Measurements from ENCODE around the gene SERP1.
"Not testable (repeated sequence)": the region's sequence is repeated elsewhere in the genome, so short reads cannot be mapped to it uniquely, and the experiment has no call there.

Gene SERP1

DNA sequence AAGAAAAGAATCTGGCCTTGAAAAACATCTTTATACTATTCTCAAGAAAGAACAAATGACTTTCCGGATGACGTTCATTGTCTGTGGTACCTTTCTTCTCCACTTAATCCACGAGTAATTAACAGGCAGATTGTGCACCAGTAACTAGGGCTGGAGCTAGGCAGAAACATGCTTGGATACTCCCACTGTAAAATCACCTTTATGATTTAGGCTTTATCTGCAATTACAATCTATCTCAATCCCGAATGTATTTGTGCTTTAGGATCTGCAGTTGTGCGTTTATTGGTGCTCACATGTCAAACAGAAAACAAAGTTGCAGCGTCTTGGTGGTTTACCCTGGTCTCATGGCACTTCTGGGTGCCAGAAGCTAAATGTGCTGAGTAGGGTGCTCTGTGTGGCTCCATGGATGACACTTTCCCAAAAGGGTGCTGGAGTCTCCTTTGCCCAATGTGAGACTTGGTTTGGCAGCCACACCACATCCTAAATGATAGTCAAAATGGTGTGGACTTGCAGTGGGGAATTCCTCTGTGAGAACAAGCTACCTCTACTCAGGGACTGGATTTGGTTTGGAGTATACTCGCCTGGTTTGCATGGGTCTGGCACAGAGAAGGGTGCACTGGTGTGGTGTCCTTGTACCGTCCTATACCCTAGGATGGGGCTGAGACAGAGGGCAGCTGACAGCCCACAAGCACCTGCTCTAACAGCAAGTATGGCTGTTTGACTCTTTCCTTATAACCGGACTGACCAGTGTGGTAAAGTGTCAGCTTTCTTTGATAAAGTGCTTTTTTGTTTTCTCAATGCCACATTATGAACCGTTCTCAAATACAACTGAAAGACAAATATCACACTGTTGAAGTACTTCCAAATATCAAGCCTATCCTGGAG is 7.7 kb downstream of the SERP1 start:
- no peak for DNase-seq (ENCODE audit: low spot score)

DNA sequence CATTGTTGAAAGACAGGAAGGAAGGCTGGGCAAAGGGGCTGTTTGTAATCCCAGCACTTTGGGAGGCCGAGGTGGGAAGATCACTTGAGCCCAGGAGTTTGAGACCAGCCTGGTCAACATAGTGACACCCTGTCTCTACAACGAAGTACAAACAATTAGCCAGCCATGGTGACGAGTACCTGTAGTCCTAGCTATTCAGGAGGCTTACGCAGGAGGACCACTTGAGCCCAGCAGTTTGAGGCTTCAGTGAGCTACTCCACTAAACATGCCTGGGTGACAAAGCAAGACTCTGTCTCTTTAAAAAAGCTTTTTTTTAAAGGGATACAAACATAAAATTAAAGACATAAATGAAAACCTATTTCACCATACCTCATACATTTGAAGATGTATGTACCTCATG is 11.1 kb downstream of the SERP1 start:
- no peak for DNase-seq (ENCODE audit: low spot score)

DNA sequence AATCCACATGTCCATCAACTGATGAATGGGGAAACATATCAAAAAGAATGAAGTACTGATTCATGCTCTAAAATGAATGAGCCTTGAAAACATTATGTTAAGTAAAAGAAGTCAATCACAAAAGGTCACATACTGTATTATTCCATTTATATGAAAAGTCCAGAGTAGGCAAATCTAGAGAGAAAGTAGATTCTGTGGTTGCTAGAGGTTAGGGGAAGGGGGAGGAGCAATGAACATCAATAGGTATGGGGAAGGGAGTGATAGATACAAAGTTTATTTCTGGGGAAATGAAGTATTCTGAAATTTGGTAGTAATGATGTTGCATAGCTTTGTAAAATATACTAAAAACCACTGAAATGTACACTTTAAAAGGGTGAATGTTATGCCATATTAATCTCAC is 14.5 kb downstream of the SERP1 start:
- no peak for DNase-seq (ENCODE audit: low spot score)

DNA sequence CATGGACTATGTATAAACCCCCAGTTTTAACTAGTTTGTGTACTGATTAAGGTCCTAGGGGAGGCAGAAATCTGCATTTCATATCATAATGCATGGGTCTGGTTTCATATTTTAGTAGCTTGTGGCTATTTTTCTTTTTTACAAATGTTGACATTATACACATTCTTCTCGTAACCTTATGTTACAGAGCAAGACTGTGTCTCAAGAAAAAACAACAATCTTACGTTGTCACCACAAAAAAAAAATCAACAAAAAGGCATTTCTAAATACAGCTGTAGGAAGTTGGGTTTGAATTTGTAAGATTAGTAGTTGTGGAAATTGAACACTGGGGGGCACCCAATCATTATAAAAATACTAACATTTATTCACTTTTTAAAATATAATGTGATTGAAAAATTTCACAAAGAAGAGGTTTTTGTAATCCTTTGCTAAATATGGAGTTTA is 17.9 kb downstream of the SERP1 start:
- no peak for DNase-seq (ENCODE audit: low spot score)

DNA sequence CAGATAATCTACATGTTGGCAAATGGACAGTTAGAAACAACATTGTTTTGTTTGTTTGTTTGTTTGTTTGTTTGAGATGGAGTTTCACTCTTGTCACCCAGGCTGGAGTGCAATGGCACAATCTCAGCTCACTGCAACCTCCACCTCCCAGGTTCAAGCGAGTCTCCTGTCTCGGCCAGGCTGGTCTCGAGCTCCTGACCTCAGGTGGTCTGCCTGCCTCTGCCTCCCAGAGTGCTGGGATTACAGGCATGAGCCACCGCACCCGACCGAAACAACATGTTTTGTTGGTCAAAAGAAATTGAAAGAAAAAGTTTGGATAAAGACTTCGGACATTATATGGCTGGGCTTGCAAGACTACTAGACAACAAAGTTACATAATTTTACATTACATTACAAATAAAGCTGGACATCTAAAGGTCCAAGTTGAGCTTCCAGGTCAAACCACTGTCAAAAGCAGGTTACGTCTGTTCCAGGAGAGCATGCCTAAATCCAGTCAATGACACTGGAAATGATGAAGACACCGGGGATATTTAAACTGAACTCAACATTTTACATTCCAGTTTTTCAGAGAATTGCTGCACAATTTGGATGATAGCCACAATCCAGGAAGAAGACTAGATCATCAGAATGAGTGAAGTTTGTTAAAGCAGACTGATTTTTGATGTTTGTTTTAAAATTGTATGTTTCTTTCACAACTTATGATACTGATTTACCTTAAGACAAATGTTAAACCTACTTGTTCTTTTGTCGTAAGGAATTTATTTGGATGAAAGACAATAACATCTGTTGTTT is 18.6 kb downstream of the SERP1 start:
- no peak for DNase-seq (ENCODE audit: low spot score)

DNA sequence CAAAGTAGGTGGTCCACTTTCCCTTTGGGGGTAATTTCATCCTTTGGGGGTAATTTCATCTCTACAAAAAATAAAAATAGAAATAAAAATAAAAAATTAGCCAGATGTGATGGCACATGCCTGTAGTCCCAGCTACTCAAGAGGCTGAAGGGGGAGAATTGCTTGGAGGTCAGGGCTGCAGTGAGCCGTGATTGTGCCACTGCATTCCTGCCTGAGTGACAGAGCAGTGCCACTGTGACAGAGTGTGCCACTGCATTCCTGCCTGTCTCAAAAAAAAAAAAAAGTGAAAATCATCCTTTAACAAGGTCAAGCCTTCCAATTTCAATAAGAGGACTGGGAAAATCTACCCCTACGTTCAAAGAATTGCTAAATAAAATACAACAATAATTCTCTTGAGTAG is 22.8 kb downstream of the SERP1 start:
- no peak for DNase-seq (ENCODE audit: low spot score)

DNA sequence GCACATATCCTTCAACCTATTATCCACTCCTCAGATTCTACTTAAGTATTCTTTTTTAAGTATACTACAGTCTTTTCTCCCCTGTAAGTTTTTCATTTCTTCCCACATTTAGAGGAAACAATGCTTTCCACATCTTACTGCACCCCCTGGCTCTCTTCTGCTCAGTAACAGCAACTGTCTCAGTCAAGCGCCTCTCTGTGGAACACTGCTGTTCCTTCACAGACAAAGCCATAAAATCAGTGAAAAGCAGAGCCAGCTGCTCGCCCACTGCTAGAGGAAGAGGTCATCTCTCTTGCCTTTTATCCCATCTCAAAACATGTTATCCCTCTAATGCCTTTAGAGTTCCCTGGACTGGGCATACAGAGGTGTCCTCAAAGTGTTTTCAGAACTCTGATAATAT is 24.8 kb downstream of the SERP1 start:
- DNase-seq (ENCODE audit: low spot score) = no peak

DNA sequence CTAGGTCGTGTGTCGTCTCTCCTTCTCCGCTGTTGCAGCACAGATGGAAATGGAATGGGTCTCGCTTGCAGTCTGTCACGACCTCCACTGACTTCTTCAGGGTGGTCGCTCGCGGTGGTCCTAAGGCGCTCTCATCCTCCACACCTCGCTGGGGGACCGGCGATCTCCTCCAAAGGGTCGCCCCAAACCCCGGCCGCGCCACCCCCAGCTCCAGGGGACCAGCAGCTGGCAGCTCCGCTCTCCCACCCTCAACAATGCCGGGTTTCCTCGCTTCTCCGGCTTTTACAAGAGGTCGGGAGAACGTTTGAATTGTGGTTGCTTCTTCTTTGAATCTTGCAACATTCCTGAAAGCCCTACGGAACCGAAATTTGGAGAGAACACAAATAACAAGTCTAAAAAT is 25.9 kb downstream of the SERP1 start:
- no peak for DNase-seq (ENCODE audit: low spot score)

DNA sequence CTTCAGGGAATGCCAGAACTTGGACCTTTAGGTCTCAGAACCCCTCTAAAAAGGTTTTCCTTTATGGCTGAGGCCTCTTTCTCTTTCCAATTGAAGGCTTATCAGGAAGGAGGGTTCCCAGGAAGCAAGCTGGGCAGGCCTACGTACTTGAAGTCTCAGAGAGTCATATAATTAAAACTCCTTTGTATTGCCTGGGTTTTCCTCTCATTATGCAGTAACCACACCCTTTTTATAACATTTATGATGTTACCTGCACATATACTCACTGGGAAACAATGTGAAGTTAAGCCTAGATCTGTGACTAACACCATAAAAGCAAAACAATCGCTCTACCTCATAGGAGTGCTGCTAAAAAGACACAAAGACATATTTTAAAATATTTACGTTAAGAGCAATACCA is 27.3 kb downstream of the SERP1 start:
- no peak for DNase-seq (ENCODE audit: low spot score)

DNA sequence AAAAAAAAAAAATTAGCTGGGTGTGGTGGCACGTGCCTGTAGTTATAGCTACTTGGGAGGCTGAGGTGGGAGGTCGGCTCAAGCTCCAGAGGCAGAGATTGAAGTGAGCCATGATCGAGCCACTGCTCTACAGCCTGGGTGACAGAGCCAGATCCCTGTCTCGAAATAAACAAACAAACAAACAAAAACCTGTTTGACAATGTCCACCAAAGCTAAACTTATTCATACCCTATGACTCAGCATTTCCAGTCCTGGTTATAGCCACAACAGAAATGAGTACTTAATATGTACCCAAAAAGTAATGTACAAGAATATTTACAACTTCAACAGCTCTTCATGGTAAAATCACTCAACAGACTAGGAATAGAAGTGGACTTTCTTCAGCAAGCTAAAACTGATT is 31.1 kb downstream of the SERP1 start:
- no peak for DNase-seq (ENCODE audit: low spot score)

DNA sequence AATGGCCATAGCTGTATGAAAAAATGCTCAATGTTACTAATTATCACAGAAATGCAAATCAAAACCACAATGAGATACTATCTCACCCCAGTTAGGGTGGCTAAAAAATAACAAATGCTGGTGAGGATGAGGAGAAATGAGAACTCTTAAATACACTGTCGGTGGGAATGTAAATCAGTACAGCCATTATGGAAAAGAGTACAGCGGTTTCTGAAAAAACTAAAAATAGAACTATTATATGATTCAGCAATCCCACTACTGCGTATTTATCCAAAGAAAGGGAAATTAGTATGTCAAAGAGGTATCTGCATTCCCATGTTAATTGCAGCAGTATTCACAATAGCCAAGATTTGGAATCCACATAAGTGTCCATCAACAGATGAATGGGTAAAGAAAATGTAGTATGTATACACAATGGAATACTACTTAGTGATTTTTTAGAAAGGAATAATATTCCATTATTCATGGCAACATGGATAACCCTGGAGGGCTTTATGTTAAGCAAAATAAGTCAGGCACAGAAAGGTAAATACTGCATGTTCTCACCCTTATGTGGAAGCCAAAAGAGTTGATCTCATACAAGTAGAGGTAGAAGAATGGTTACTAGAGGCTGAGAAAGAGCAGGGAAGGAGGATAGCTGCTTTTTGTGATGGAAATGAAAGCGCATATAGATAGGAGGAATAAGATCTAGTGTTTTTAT is 35.0 kb downstream of the SERP1 start:
- no peak for DNase-seq (ENCODE audit: low spot score)

DNA sequence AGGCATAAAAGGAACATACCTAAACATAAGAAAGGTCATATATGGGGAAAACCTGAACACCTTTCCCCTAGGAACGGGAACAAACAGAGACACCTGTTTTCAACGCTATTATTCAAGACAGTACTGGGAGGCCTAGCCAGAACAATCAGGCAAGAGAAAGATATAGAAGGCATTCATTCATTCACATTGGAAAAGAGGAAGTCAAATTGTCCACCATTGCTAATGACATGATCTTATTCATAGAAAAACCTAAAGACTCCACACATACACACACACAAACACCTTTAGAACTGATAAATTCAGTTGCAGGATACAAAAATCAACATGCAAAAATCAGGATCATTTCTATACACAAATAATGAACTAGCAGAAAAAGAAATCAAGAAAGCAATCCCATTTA is 36.5 kb downstream of the SERP1 start:
- DNase-seq (ENCODE audit: low spot score) = no peak

DNA sequence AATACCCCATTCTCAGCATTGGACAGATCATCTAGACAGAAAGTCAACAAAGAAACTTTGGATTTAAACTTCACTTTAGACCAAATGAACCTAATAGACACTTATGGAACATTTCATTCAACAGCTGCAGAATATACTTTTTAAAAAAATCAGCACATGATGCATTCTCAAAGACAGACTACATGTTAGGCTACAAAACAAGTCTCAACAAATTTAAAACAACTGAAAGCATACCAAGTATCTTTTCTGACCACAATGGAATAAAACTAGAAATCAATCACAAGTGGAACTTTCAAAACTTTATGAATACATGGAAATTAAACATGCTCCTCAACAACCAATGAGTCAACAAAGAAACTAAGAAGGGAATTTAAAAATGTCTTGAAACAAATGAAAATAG is 37.9 kb downstream of the SERP1 start:
- no peak for DNase-seq (ENCODE audit: low spot score)

DNA sequence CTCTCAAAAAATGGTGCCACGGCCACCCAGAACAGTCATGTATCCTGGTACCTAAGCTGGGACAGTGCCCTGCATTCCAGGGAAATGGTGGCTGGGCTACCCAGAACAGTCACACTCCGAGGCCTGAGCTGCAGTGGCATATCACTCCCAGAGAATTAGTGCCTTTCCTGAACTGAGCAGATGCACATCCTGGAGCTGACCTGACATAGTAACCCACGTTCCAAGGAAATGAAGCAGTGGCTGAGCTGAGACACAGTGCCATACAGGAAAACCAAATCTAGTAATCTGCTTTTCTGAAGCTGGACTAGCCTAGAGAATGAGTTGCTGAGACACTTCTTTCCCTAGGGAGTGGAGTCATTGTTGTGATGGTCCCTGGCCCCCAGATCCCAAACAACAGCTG is 41.8 kb downstream of the SERP1 start:
- no peak for DNase-seq (ENCODE audit: low spot score)

DNA sequence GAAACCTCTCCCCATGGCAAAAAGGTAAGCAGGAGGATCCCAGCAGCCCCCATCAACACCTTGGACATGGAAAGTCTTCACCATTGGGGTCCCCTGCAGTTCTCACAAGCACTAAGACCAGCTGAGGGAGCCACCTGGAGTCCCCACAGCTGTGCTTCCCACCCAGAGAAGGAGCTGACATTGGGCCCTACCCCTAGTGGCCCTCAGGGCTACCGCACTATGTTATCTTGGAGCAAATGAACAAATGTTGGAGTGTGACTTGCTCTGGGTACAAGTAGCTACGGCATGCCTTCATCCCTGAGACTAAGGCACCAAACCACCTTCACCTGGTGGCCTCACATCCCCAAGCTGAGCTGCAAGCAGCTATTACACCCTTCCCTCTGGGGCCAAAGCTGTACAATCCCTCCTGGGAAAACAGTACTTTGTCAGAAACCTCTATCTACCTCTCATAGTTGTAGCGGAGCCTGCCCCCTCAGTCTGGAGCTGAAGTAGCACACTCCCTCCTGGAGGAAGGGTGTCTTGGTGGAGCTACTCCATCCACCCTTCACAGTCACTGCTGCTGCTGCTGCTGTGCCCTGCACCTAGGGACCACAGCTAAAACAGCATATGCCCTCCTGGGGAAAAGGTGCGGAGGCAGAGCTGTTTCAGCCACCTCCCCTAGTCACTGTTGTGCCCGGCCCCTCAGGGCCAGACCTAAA is 42.7 kb downstream of the SERP1 start:
- no peak for DNase-seq (ENCODE audit: low spot score)

DNA sequence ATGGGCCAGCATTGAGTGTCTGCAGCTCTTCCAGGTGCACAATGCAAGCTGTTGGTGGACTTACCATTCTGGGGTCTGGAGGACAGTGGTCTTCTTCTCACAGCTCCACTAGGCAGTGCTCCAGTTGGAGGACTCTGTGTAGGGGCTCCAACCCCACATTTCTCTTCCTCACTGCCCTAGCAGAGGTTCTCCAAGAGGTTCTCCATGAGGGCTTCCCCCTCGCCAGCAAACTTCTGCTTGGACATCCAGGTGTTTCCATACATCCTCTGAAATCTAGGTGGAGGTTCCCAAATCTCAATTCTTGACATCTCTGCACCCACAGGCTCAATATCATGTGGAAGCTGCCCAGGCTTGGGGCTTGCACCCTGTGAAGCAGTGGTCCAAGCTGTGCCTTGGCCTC is 45.3 kb downstream of the SERP1 start:
- DNase-seq (ENCODE audit: low spot score) = not testable (repeated sequence)

DNA sequence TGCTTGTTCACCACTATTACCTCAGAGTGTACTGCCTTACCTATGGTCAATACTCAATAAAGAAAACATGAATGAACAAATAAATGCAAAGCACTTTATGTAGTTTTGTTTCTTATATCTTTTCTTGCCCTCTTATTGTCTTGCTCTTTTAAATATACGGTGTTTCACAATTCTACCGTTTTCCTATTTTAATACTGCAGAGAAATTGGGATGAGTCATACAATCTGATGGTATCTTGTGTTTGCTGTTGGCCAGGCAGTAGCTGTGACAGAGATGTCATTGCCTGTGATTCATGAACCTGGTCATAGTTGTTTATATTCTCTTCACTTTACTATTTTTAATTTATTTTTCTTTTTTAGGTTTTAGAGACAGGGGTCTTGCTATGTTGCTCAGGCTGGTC is 48.3 kb downstream of the SERP1 start:
- DNase-seq (ENCODE audit: low spot score) = no peak

DNA sequence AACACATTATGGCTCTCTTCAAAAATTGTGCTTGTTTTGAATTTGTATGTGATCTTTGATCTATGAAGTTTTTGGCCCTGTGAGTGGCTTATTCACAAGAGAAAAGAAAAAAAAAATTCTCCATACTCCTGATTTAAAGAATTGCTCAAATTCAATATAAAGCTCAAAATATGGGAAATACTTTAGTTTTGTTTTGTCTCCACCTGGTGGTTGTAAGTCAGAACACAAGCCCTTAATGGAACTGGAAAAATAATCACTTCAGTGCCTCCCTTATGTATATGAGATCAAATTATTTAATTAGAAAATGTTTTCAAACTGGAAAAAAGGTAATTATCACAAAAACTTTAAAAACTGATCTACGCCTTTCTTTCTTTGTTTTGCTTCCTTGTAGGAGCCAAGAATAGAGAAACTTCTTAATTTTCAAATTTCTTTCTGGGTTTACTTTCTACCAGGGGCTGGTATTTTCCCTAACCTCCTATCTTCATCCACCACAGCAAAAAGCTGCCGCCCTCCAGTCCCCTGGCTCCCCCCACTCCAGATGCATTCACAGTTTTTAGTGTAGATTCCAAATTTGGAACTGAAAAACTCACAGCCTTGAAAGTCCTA is 50.6 kb downstream of the SERP1 start:
- peak; percentile 66 for DNase-seq (ENCODE audit: low spot score)

DNA sequence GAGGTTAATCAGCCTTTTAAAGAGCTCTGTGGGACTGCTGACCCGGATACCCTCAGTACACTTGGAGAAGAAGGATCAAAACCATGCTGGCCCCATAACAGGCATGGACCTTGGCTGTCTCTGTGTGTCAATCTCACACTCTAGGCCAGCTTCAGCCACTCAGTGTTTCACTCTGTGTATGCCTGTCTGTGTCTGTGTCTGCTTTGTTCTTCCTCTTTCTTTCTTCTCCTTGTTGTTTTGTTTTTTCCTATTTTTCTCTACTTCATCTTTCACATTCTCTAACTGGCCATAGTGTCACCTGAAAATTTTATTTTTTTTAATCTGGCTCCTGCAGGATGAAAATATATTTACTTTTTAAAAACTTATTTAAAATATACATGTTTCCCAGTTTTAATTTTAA is 51.1 kb downstream of the SERP1 start:
- peak; percentile 24 for DNase-seq (ENCODE audit: low spot score)

DNA sequence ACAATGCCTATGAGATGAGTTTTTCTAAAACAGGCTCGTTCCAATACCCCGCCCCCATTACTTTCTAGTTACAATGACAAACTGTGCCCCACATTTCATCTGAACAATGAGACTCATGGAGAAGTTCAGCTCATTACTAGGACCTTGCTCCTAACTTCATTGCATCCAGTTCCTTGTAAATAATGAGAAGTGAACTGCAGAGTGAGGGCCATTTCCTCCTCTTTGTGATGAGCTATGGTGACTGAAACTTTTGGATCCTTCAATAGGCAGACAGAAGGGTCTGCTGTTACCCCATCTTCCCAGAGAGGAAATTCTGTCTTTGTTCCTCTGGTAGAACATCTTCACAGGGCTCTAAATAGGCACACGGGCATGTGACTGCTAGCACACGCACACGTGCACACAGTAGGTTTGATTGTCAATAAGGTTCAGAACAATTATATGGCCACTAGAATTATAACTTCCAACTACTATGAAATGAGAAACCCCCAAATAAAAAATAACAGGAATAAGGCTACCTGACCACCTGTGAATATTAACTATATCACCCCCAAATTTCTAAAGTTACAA is 51.8 kb downstream of the SERP1 start:
- no peak for DNase-seq (ENCODE audit: low spot score)

All from cerebellar cortex (tissue), 1 donor.